ENCODE data around the gene TSPAN11.

- TF ChIP-seq POLR2A (IDR thresholded peaks at IDR 0.05; ENCODE audit: low read length) (no peak), GATA1 (IDR thresholded peaks at IDR 0.05; ENCODE audit: low read depth, low read length) (no peak)
Observed at GRCh38 chr12:30982413-30982812, 55.9 kb downstream of the TSPAN11 start.
